Nucleus accumbens (tissue), 56 donors: ENCODE results near the gene GNAI3.
A peak's percentile ranks its signal among the peaks of the same experiment; 100 is the strongest.

Experiments used
- DNase-seq, 56 donors: peaks; one replicate each; lab custom pipeline; 2025; lab: John Stamatoyannopoulos, UW

The GNAI3 gene

GRCh38 chr1:109589177-109589576, 40.8 kb downstream of the GNAI3 start:
- no peak for DNase-seq

- DNase-seq: no peak
Observed at GRCh38 chr1:109589679-109590078, 41.3 kb downstream of the GNAI3 start.

- no peak for DNase-seq
Observed at GRCh38 chr1:109592916-109593315, 44.5 kb downstream of the GNAI3 start.

- no peak for DNase-seq
Observed at GRCh38 chr1:109595531-109595930, 47.1 kb downstream of the GNAI3 start.

GRCh38 chr1:109598156-109598555, 49.7 kb downstream of the GNAI3 start:
- no peak for DNase-seq

- DNase-seq: no peak
Observed at GRCh38 chr1:109598655-109599054, 50.2 kb downstream of the GNAI3 start.

- DNase-seq: no peak
Observed at GRCh38 chr1:109603229-109603628, 54.8 kb downstream of the GNAI3 start.

GRCh38 chr1:109605381-109605780, 57.0 kb downstream of the GNAI3 start:
- no peak for DNase-seq

- DNase-seq: no peak
Observed at GRCh38 chr1:109609881-109610280, 61.5 kb downstream of the GNAI3 start.

- no peak for DNase-seq
Observed at GRCh38 chr1:109610609-109611307, 62.3 kb downstream of the GNAI3 start.

- no peak for DNase-seq
Observed at GRCh38 chr1:109611308-109611990, 63.0 kb downstream of the GNAI3 start.

- no peak for DNase-seq
Observed at GRCh38 chr1:109613361-109614147, 65.1 kb downstream of the GNAI3 start.

GRCh38 chr1:109615879-109616278, 67.5 kb downstream of the GNAI3 start:
- DNase-seq: no peak

- DNase-seq: no peak
Observed at GRCh38 chr1:109616391-109616790, 68.0 kb downstream of the GNAI3 start.

- no peak for DNase-seq
Observed at GRCh38 chr1:109617291-109617801, 68.9 kb downstream of the GNAI3 start.

GRCh38 chr1:109618661-109619575, 70.5 kb downstream of the GNAI3 start:
- DNase-seq: no peak

- peak in 21 of 56 donors; percentile 15 to 72 (median 38) for DNase-seq
Observed at GRCh38 chr1:109619576-109620400, 71.4 kb downstream of the GNAI3 start, which contains the start of the genes AMPD2 and GNAT2. Gene AMPD2 (plus strand): TSS chr1:109619837. CDS start chr1:109621176, 1,339 bp downstream. Gene GNAT2 (minus strand): TSS chr1:109619616. CDS start chr1:109612870, 6,746 bp downstream.

GRCh38 chr1:109620401-109620791, 72.0 kb downstream of the GNAI3 start:
- DNase-seq: peak in 6 of 56 donors; percentile 48 to 63 (median 58)

GRCh38 chr1:109620841-109621286, 72.4 kb downstream of the GNAI3 start:
- peak in 55 of 56 donors; percentile 17 to 95 (median 82) for DNase-seq
